GM12878 (cell line): ENCODE measurements around the gene DRC1.

Experiments
- CEBPB ChIP-seq, 2 experiments: fragments of 150-350 bp in 1 of 2; IDR thresholded peaks; 2 replicates each; pipeline ENCODE4 v1.6.1; 2012 to 2014; ENCODE audit warnings: low read depth in 2 of 2, low read length in 2 of 2, borderline replicate concordance in 1 of 2, inconsistent platforms in 1 of 2
- CTCF ChIP-seq, 3 experiments: IDR thresholded peaks in 2 of 3; conservative IDR thresholded peaks in 1 of 3; 2 replicates each; pipeline ENCODE4 v1.5.1; 2011; ENCODE audit warnings: low read depth in 3 of 3, low read length in 3 of 3, mild to moderate bottlenecking in 3 of 3, control low read depth in 2 of 3, moderate library complexity in 2 of 3, inconsistent platforms in 1 of 3, mixed read lengths in 1 of 3; ENCODE audit not compliant: control insufficient read depth in 2 of 3, insufficient read depth in 1 of 3; ENCODE audit errors: extremely low read depth in 1 of 3
- EP300 ChIP-seq, 2 experiments: fragments of 150-350 bp in 1 of 2; IDR thresholded peaks; 2 replicates each; pipeline ENCODE4 v1.6.1; 2011 to 2012; ENCODE audit warnings: low read depth in 2 of 2, low read length in 2 of 2, borderline replicate concordance in 1 of 2, improper control_type of control experiment in 1 of 2, inconsistent platforms in 1 of 2; ENCODE audit not compliant: control insufficient read depth in 1 of 2
- GATAD2B ChIP-seq: fragments of 450-650 bp; conservative IDR thresholded peaks from 2 replicates; pipeline ENCODE4 v1.6.1; 2017; ENCODE audit warnings: low read depth, mild to moderate bottlenecking, moderate library complexity
- HDGF ChIP-seq: fragments of 450-650 bp; IDR thresholded peaks from 2 replicates; pipeline ENCODE4 v1.6.1; 2016; ENCODE audit warnings: antibody characterized with exemption
- JUND ChIP-seq: IDR thresholded peaks from 2 replicates; pipeline ENCODE4 v1.6.1; 2012; ENCODE audit warnings: low read depth, mild to moderate bottlenecking, low read length, improper control_type of control experiment, moderate library complexity
- MAX ChIP-seq: IDR thresholded peaks from 2 replicates; pipeline ENCODE4 v1.6.1; 2012; ENCODE audit warnings: low read depth, low read length, improper control_type of control experiment
- NFIC ChIP-seq: IDR thresholded peaks from 2 replicates; pipeline ENCODE4 v1.6.1; 2012; ENCODE audit warnings: low read depth, mild to moderate bottlenecking, inconsistent platforms, low read length, moderate library complexity
- POLR2AphosphoS5 ChIP-seq: IDR thresholded peaks from 2 replicates; pipeline ENCODE4 v1.6.1; 2011; ENCODE audit warnings: mild to moderate bottlenecking, low read length, inconsistent platforms
- RAD21 ChIP-seq: IDR thresholded peaks from 2 replicates; pipeline ENCODE4 v1.6.1; 2011; ENCODE audit warnings: mild to moderate bottlenecking, low read depth, low read length, moderate library complexity; ENCODE audit not compliant: insufficient read depth
- SMC3 ChIP-seq: IDR thresholded peaks from 2 replicates; pipeline ENCODE4 v1.6.1; 2011; ENCODE audit warnings: low read length, improper control_type of control experiment, borderline replicate concordance
- SRF ChIP-seq, 2 experiments: IDR thresholded peaks; 2 replicates each; pipeline ENCODE4 v1.6.1; 2011; ENCODE audit warnings: low read depth in 2 of 2, low read length in 2 of 2, mild to moderate bottlenecking in 1 of 2, moderate library complexity in 1 of 2
- ZBTB4 ChIP-seq: fragments of 450-650 bp; formaldehyde crosslinking; IDR thresholded peaks from 2 replicates; pipeline ENCODE4 v1.4.0; 2022; ENCODE audit warnings: mild to moderate bottlenecking, moderate library complexity

- TF ChIP-seq POLR2AphosphoS5 (no peak), CTCF (IDR thresholded peaks at IDR 0.05 in 2 of 3, conservative IDR thresholded peaks at IDR 0.05 in 1 of 3; ENCODE audit: control insufficient read depth in 2 of 3, extremely low read depth in 1 of 3, insufficient read depth in 1 of 3, low read depth in 3 of 3, low read length in 3 of 3) (no peak), EP300 (IDR thresholded peaks at IDR 0.05; ENCODE audit: borderline replicate concordance in 1 of 2, control insufficient read depth in 1 of 2, low read depth in 2 of 2, low read length in 2 of 2) (no peak), NFIC (no peak), SMC3 (no peak), RAD21 (no peak), JUND (no peak), CEBPB (IDR thresholded peaks at IDR 0.05; ENCODE audit: borderline replicate concordance in 1 of 2, low read depth in 2 of 2, low read length in 2 of 2) (no peak), MAX (no peak), HDGF (no peak), SRF (IDR thresholded peaks at IDR 0.05; ENCODE audit: low read depth in 2 of 2, low read length in 2 of 2) (no peak), ZBTB4 (CRISPR knock-in tag) (no peak), GATAD2B (no peak)
These were observed 27.1 kb downstream of the DRC1 start for GRCh38 chr2:26428846-26429245.
